PC-9 (cell line): Measurements from ENCODE around the gene VPS33A. TPM values are rescaled to one million over a fixed set of nuclear protein-coding genes. Genes with fewer than 3 reads are reported as not detected.
A peak's percentile ranks its signal among the peaks of the same experiment; 100 is the strongest.

Experiments
- BruUV-seq: library from RNA; stranded (reverse); fragments of 400-500 nt; replicated peaks from 2 replicates; lab custom pipeline; 2021; lab: Mats Ljungman, UMichigan
- CTCF ChIA-PET: fragments of 300-600 bp; sonication (Branson Sonifier 250); formaldehyde crosslinking; loops from one replicate; lab custom pipeline; 2022; ENCODE audit warnings: antibody characterized with exemption; lab: Charles Lee
- POLR2A ChIA-PET: fragments of 300-600 bp; sonication (Branson Sonifier 250); formaldehyde crosslinking; loops from one replicate; lab custom pipeline; 2022; ENCODE audit warnings: antibody characterized with exemption; ENCODE audit not compliant: unreplicated experiment; lab: Charles Lee
- DNase-seq, 2 experiments: peaks; one replicate each; pipeline versions ENCODE4 v3.0.0 to v3.0.0-alpha.2; 2015 to 2022; ENCODE audit warnings: mixed read lengths in 1 of 2
- H2AFZ ChIP-seq: fragments of 200-600 bp; sonication (generic); 2 replicates; pipeline ENCODE4 v1.8.1; 2017; ENCODE audit warnings: antibody characterized with exemption
- H3F3A ChIP-seq: fragments of 200-600 bp; sonication (generic); 2 replicates; pipeline ENCODE4 v1.8.1; 2017; ENCODE audit warnings: antibody characterized with exemption, mild to moderate bottlenecking, low read depth; ENCODE audit not compliant: insufficient read depth
- H3K27ac ChIP-seq: fragments of 200-600 bp; sonication (generic); 2 replicates; pipeline ENCODE4 v1.6.1; 2016; ENCODE audit warnings: mixed run types
- H3K27me3 ChIP-seq: fragments of 200-600 bp; sonication (generic); 2 replicates; pipeline ENCODE4 v1.6.1; 2016; ENCODE audit warnings: low read depth, mixed run types; ENCODE audit not compliant: insufficient read depth
- H3K36me3 ChIP-seq: fragments of 200-600 bp; sonication (generic); 2 replicates; pipeline ENCODE4 v1.6.1; 2016; ENCODE audit warnings: low read depth, mixed run types
- H3K4me1 ChIP-seq: fragments of 200-600 bp; sonication (generic); replicated peaks from 2 replicates; pipeline ENCODE4 v1.6.1; 2016; ENCODE audit warnings: mixed run types; ENCODE audit not compliant: insufficient read depth
- H3K4me2 ChIP-seq: fragments of 200-600 bp; sonication (generic); 2 replicates; pipeline ENCODE4 v1.6.1; 2017; ENCODE audit warnings: mixed run types
- H3K4me3 ChIP-seq: fragments of 200-600 bp; sonication (generic); 2 replicates; pipeline ENCODE4 v1.6.1; 2016; ENCODE audit warnings: mixed run types
- H3K79me2 ChIP-seq: fragments of 200-600 bp; sonication (generic); 2 replicates; pipeline ENCODE4 v1.6.1; 2017; ENCODE audit warnings: low read depth, mixed run types
- H3K9me2 ChIP-seq: fragments of 200-600 bp; sonication (generic); 2 replicates; pipeline ENCODE4 v1.8.1; 2017; ENCODE audit warnings: mild to moderate bottlenecking; ENCODE audit not compliant: insufficient read depth
- H3K9me3 ChIP-seq: fragments of 200-600 bp; sonication (generic); 2 replicates; pipeline ENCODE4 v1.8.1; 2016; ENCODE audit warnings: low read depth; ENCODE audit not compliant: insufficient read depth
- H4K20me1 ChIP-seq: fragments of 200-600 bp; sonication (generic); 2 replicates; pipeline ENCODE4 v1.8.1; 2017; ENCODE audit not compliant: insufficient read depth
- CTCF ChIP-seq: fragments of 200-600 bp; sonication (generic); conservative IDR thresholded peaks from 2 replicates; pipeline ENCODE4 v1.6.1; 2017; ENCODE audit warnings: mixed run types, antibody characterized with exemption, mild to moderate bottlenecking, moderate library complexity
- EZH2 ChIP-seq: fragments of 200-600 bp; sonication (generic); IDR thresholded peaks from 2 replicates; pipeline ENCODE4 v1.8.0; 2017; ENCODE audit warnings: antibody characterized with exemption, low read depth
- intact Hi-C: fragments of 100-400 bp; cut with micrococcal nuclease; formaldehyde crosslinking; loops from one replicate; pipeline ENCODE4 v1.10.0; 2022; ENCODE audit not compliant: unreplicated experiment
- total RNA-seq: library from RNA; stranded (reverse); gene quantifications from 2 replicates; pipeline ENCODE4 v1.2.3, GENCODE V29; 2021

The VPS33A gene
- total RNA-seq, 1 experiment from 2014 or later = 18.1 TPM

GRCh38 chr12:122194804-122195203 lies 71.5 kb downstream of the VPS33A start:
- no TSS peak for BruUV-seq
- H3F3A ChIP-seq = no peaks in the 10 kb centered on the region
- no peak overlapping the region for H3K4me3 ChIP-seq
- H3K27me3 ChIP-seq = no peaks in the 10 kb centered on the region
- intact Hi-C loops = no loop called here
- ChIA-PET POLR2A (no interaction called here), CTCF (no interaction called here)
- no peaks in the 10 kb centered on the region for H3K79me2 ChIP-seq
- no peak overlapping the region for H3K4me2 ChIP-seq
- H3K4me1 ChIP-seq = peaks cover 6% of the 10 kb centered on the region
- no peak for DNase-seq
- H4K20me1 ChIP-seq = no peaks in the 10 kb centered on the region
- H3K9me3 ChIP-seq = peaks cover 5% of the 10 kb centered on the region; the same call in 1 of the 2 replicates
- TF ChIP-seq EZH2 (no peak), CTCF (no peak)
- no peaks in the 10 kb centered on the region for H3K9me2 ChIP-seq
- no peak overlapping the region for H3K27ac ChIP-seq
- no peak overlapping the region for H2AFZ ChIP-seq
- no peaks in the 10 kb centered on the region for H3K36me3 ChIP-seq

GRCh38 chr12:122192441-122192840 lies 73.9 kb downstream of the VPS33A start:
- no TSS peak for BruUV-seq
- no peak for TF ChIP-seq EZH2
- TF ChIP-seq CTCF = no peak
- DNase-seq = no peak
- H4K20me1 ChIP-seq = no peaks in the 10 kb centered on the region
- POLR2A ChIA-PET = no interaction called here
- no peaks in the 10 kb centered on the region for H3K36me3 ChIP-seq
- intact Hi-C loops = no loop called here
- no peaks in the 10 kb centered on the region for H3F3A ChIP-seq
- H2AFZ ChIP-seq = no peak overlapping the region
- H3K27me3 ChIP-seq = no peaks in the 10 kb centered on the region
- no peaks in the 10 kb centered on the region for H3K9me2 ChIP-seq
- H3K4me2 ChIP-seq = no peak overlapping the region
- peaks cover 5% of the 10 kb centered on the region; the same call in 1 of the 2 replicates for H3K9me3 ChIP-seq
- H3K4me3 ChIP-seq = no peak overlapping the region
- CTCF ChIA-PET = no interaction called here
- no peaks in the 10 kb centered on the region for H3K79me2 ChIP-seq
- H3K27ac ChIP-seq = no peak overlapping the region
- H3K4me1 ChIP-seq = no peaks in the 10 kb centered on the region

- no TSS peak for BruUV-seq
Measured at GRCh38 chr12:122190842-122191668, 75.2 kb downstream of the VPS33A start.

More at GRCh38 chr12:122190842-122191668, 75.2 kb downstream of the VPS33A start:
- Histone ChIP-seq H3K9me3 (peaks cover 5% of the 10 kb centered on the region; the same call in 1 of the 2 replicates), H2AFZ (no peak overlapping the region), H3K36me3 (no peaks in the 10 kb centered on the region), H4K20me1 (no peaks in the 10 kb centered on the region), H3K79me2 (no peaks in the 10 kb centered on the region), H3K27ac (no peak overlapping the region), H3K4me2 (no peak overlapping the region), H3K27me3 (no peaks in the 10 kb centered on the region), H3K4me3 (no peak overlapping the region), H3F3A (no peaks in the 10 kb centered on the region), H3K4me1 (no peaks in the 10 kb centered on the region), H3K9me2 (no peaks in the 10 kb centered on the region)
- DNase-seq = peak; percentile 57 to 77
- TF ChIP-seq CTCF (peak; percentile 82), EZH2 (no peak)
- intact Hi-C loops = loop anchor here (1.0 to 2.0 kb wide), 3 partner anchors 60 to 396 kb away; no protein-coding TSS in a partner anchor
- ChIA-PET CTCF (interaction anchor here (0.6 to 0.9 kb wide), 5 partner anchors 34 to 646 kb away, joined by 4 to 9 read pairs (median 5); no protein-coding TSS in a partner anchor), POLR2A (interaction anchor here (0.6 kb wide), 1 partner anchor 20 kb away, joined by 19 read pairs; no protein-coding TSS in a partner anchor)
